Aorta (tissue), 5 donors: ENCODE measurements around the gene TAS2R3. TPM values are rescaled to one million over a fixed set of nuclear protein-coding genes. Genes with fewer than 3 reads are reported as not detected.
A peak's percentile ranks its signal among the peaks of the same experiment; 100 is the strongest.
"Not testable (repeated sequence)": the region's sequence is repeated elsewhere in the genome, so short reads cannot be mapped to it uniquely, and the experiment has no call there.

ENCODE experiments used
- ATAC-seq: fragments of 200-7000 bp; cut with Tn5 transposase; one replicate; pipeline ENCODE4 v1.9.1; 2022; ENCODE audit warnings: moderate library complexity; ENCODE audit not compliant: low FRiP score
- DNase-seq, 2 donors: peaks; one replicate each; pipeline ENCODE4 v3.0.0-alpha.2; 2020
- H3K27ac ChIP-seq, 2 donors: one replicate each; pipeline ENCODE4 v1.5.1; 2013; ENCODE audit warnings: low read length in 2 of 2, mild to moderate bottlenecking in 2 of 2, moderate library complexity in 2 of 2, control low read depth in 1 of 2, inconsistent platforms in 1 of 2, low read depth in 1 of 2
- H3K27me3 ChIP-seq, 2 donors: one replicate each; pipeline ENCODE4 v1.6.1; 2013; ENCODE audit warnings: control low read depth in 1 of 2, low read length in 1 of 2, mild to moderate bottlenecking in 1 of 2, moderate library complexity in 1 of 2; ENCODE audit not compliant: insufficient read depth in 2 of 2, control insufficient read depth in 1 of 2
- H3K36me3 ChIP-seq, 2 donors: one replicate each; pipeline ENCODE4 v1.6.1; 2013; ENCODE audit warnings: control low read depth in 1 of 2, low read length in 1 of 2, mild to moderate bottlenecking in 1 of 2; ENCODE audit not compliant: insufficient read depth in 2 of 2, control insufficient read depth in 1 of 2
- H3K4me1 ChIP-seq, 2 donors: one replicate each; pipeline ENCODE4 v1.6.1; 2013; ENCODE audit warnings: low read length in 2 of 2, control low read depth in 1 of 2, mild to moderate bottlenecking in 1 of 2, moderate library complexity in 1 of 2; ENCODE audit not compliant: insufficient read depth in 2 of 2, control insufficient read depth in 1 of 2
- H3K4me3 ChIP-seq, 2 donors: one replicate each; pipeline ENCODE4 v1.5.1; 2013; ENCODE audit warnings: low read length in 2 of 2, control low read depth in 1 of 2, mild to moderate bottlenecking in 1 of 2
- H3K9me3 ChIP-seq: one replicate; pipeline ENCODE4 v1.6.1; 2013; ENCODE audit warnings: mild to moderate bottlenecking, low read length; ENCODE audit not compliant: control insufficient read depth
- WGBS, 2 donors: extraction: QIAGEN DNeasy Blood & Tissue Kit; methylation state at CpG; one replicate each; pipeline ENCODE4 v1.1.7; 2013; 5-methylcytosine and 5-hydroxymethylcytosine counted together
- intact Hi-C, 2 donors: fragments of 100-400 bp; cut with DNase I; formaldehyde crosslinking; loops; one replicate each; pipeline versions ENCODE4 v1.14.2 to v1.15.0; 2022
- polyA plus RNA-seq, 2 donors: library from polyadenylated mRNA; stranded (reverse); fragments of 200-250 nt; gene quantifications; one replicate each; pipeline ENCODE4 v1.2.3, GENCODE V29; 2013
- total RNA-seq, 2 donors: library from RNA; stranded (reverse); fragmentation: NEBNext Ultra II Directional; extraction: Animal tissue kit (Norgen Biotek cat#: 25700); gene quantifications; one replicate each; pipeline ENCODE4 v1.2.1, GENCODE V29; 2021
- donor health status: healthy with polysubstance abuse.
- donor health status: Bipolar disorder and iron deficiency.
- donor health status: DM: no; HTN: no; CAD: no.
- donor health status: DM: no; HTN: no; CAD: no.
- donor health status: DM: yes; HTN: yes; CAD: no.

TAS2R3 gene
- total and polyA plus RNA-seq, 4 donors = 0.15 to 5.2 (median 3.1) TPM; not detected in 1

GRCh38 chr7:141737118-141737835 lies 26.6 kb upstream of the TAS2R3 start:
- WGBS, 2 donors = 70 to 71% methylated on average over 11 of the region's 11 CpGs
- ATAC-seq = no peak
- Histone ChIP-seq H3K36me3 (peaks cover 0 to 4% of the 10 kb centered on the region in 2 donors), H3K27ac (peak overlapping the region in 1 of 2 donors; percentile 10), H3K4me1 (peaks cover 0 to 2% of the 10 kb centered on the region in 2 donors), H3K4me3 (peak overlapping the region; percentile 31 to 49), H3K9me3 (no peaks in the 10 kb centered on the region), H3K27me3 (no peaks in the 10 kb centered on the region)
- intact Hi-C loops = loop anchor here (5.0 to 10.0 kb wide), 4 partner anchors 35 to 722 kb away; partner anchors contain the start of genes AGK (in 1 of the 2), DENND11 (in 1 of the 2) and MRPS33 (in 1 of the 2)
- DNase-seq = no peak

- Histone ChIP-seq H3K27me3 (no peaks in the 10 kb centered on the region), H3K4me3 (peak within 1 kb of the TSS; percentile 51 to 74), H3K9me3 (no peaks in the 10 kb centered on the region), H3K36me3 (peaks cover 0 to 4% of the 10 kb centered on the region in 2 donors), H3K27ac (peak within 1 kb of the TSS; percentile 19 to 43), H3K4me1 (peaks cover 0 to 2% of the 10 kb centered on the region in 2 donors)
- DNase-seq (peak; percentile 93 to 94), ATAC-seq (peak; percentile 97)
- 1% methylated on average over 46 of the region's 46 CpGs for WGBS, 2 donors
- intact Hi-C loops = loop anchor here (2.0 to 10.0 kb wide), 6 partner anchors 35 to 723 kb away; partner anchors contain the start of genes AGK (in 2 of the 2), DENND11 (in 2 of the 2) and MRPS33 (in 1 of the 2)
These were observed 25.9 kb upstream of the TAS2R3 start, which contains the start of gene SSBP1 for GRCh38 chr7:141737836-141738591. Gene SSBP1 (plus strand): TSS chr7:141738358. CDS start chr7:141739167, 809 bp downstream.

- Histone ChIP-seq H3K36me3 (peaks cover 0 to 4% of the 10 kb centered on the region in 2 donors), H3K4me3 (peak overlapping the region; percentile 51 to 74), H3K27me3 (no peaks in the 10 kb centered on the region), H3K27ac (peak overlapping the region; percentile 5 to 34), H3K9me3 (no peaks in the 10 kb centered on the region), H3K4me1 (peaks cover 0 to 2% of the 10 kb centered on the region in 2 donors)
- ATAC-seq (no peak), DNase-seq (no peak)
- 2% methylated on average over 6 of the region's 6 CpGs for WGBS, 2 donors
- intact Hi-C loops = loop anchor here (2.0 to 10.0 kb wide), 6 partner anchors 36 to 724 kb away; partner anchors contain the start of genes AGK (in 2 of the 2), DENND11 (in 2 of the 2) and MRPS33 (in 1 of the 2)
These were observed 25.3 kb upstream of the TAS2R3 start for GRCh38 chr7:141738592-141739013.

- H3K9me3 ChIP-seq = no peaks in the 10 kb centered on the region
- H3K4me1 ChIP-seq = peaks cover 0 to 2% of the 10 kb centered on the region in 2 donors
- H3K27ac ChIP-seq = no peak overlapping the region
- no peaks in the 10 kb centered on the region for H3K27me3 ChIP-seq
- H3K4me3 ChIP-seq = no peak overlapping the region
- peaks cover 0 to 4% of the 10 kb centered on the region in 2 donors for H3K36me3 ChIP-seq
- ATAC-seq (no peak), DNase-seq (no peak)
- intact Hi-C loops = loop anchor here (2.0 to 10.0 kb wide), 6 partner anchors 36 to 724 kb away; partner anchors contain the start of genes AGK (in 2 of the 2), DENND11 (in 2 of the 2) and MRPS33 (in 1 of the 2)
- 63 to 65% methylated on average over 3 of the region's 3 CpGs for WGBS, 2 donors
These were observed 24.6 kb upstream of the TAS2R3 start for GRCh38 chr7:141739250-141739649.

- Histone ChIP-seq H3K9me3 (no peaks in the 10 kb centered on the region), H3K4me1 (peaks cover 0 to 2% of the 10 kb centered on the region in 2 donors), H3K27me3 (no peaks in the 10 kb centered on the region), H3K27ac (no peak overlapping the region), H3K36me3 (peaks cover 0 to 4% of the 10 kb centered on the region in 2 donors), H3K4me3 (no peak overlapping the region)
- 24 to 33% methylated on average over 1 of the region's 1 CpG for WGBS, 2 donors
- intact Hi-C loops = no loop called here
- no peak for ATAC-seq
- no peak for DNase-seq
These were observed 21.7 kb upstream of the TAS2R3 start for GRCh38 chr7:141742229-141742628.

DNA sequence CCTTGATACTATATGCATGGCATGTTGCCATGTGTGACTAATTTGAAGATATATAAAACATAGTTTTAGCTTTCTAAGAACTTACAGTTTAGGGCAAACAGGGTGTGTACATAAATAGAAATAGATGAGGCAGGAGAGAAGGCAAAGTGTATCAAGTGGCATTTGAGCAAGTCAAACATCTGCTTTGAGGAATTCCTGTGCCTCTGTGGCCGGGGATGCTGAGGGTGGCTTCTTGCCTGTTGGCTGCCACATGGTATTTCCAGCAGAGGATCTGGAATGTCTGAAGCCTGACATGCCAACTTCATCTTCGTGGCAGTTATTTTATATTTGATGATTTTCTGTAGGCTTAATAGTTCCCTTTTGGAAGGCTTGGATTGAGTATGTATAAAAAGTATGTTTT lies 19.8 kb upstream of the TAS2R3 start:
- H3K4me1 ChIP-seq = peaks cover 0 to 2% of the 10 kb centered on the region in 2 donors

DNA sequence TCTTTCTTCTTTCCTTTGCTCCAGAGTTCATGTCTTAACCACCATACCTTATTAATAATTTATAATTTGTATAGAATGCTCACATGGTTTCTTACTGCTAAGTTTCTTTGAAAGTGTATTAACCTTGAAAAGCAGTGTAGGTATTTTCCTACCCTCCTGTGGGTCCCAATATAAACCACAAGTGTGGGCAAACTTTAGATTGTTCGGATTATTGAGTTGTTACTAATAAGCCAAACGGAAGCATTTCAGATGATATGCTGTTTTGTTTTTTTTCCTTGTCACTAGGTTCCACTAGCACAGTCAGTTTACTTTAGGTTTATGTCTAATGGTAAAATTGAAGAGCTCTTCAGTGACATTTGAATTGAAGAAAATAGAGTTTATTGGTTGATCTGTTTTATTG lies 15.5 kb upstream of the TAS2R3 start:
- Histone ChIP-seq H3K4me3 (no peak overlapping the region), H3K27me3 (no peaks in the 10 kb centered on the region), H3K9me3 (peaks cover 7% of the 10 kb centered on the region), H3K4me1 (peaks cover 0 to 1% of the 10 kb centered on the region in 2 donors), H3K27ac (no peak overlapping the region), H3K36me3 (peaks cover 3 to 6% of the 10 kb centered on the region in 2 donors)
- ATAC-seq = no peak
- DNase-seq = no peak
- intact Hi-C loops = no loop called here
- WGBS, 2 donors = 91 to 94% methylated on average over 2 of the region's 2 CpGs

More for the DNA sequence above, 19.8 kb upstream of the TAS2R3 start:
- Histone ChIP-seq H3K36me3 (peaks cover 0 to 4% of the 10 kb centered on the region in 2 donors), H3K9me3 (no peaks in the 10 kb centered on the region), H3K27me3 (no peaks in the 10 kb centered on the region), H3K4me3 (no peak overlapping the region), H3K27ac (no peak overlapping the region)
- DNase-seq = no peak
- ATAC-seq = no peak
- WGBS, 2 donors = 75 to 82% methylated on average over 2 of the region's 2 CpGs
- intact Hi-C loops = no loop called here

DNA sequence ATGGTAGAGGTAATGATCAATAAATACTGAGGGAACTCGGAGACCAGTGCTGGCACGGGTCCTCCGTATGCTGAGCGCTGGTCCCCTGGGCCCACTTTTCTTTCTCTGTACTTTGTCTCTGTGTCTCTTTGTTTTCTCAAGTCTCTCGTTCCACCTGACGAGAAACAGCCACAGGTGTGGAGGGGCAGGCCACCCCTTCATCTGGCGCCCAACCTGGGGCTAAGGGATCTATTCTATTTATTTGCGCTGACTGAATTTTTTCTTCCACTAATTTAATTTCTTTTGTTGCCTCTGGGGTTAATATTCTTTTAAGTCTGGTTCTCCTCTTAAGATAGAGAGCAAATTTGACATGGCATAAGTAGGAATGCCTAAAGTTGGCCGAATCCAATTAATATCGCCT lies 12.0 kb upstream of the TAS2R3 start:
- DNase-seq, H3K9me3 ChIP-seq, H3K36me3 ChIP-seq, H3K4me1 ChIP-seq, H3K4me3 ChIP-seq, intact Hi-C loops, ATAC-seq, H3K27me3 ChIP-seq, H3K27ac ChIP-seq: not testable (repeated sequence)
- 98 to 99% methylated on average over 10 of the region's 10 CpGs for WGBS, 2 donors
